GM19438 (cell line): ENCODE results near the gene TRAF3IP1.
"Not testable (repeated sequence)": the region's sequence is repeated elsewhere in the genome, so short reads cannot be mapped to it uniquely, and the experiment has no call there.

Source experiments
- ATAC-seq: cut with Tn5 transposase; IDR thresholded peaks from one replicate; pipeline ENCODE4 v1.9.1; 2021; ENCODE audit warnings: low read depth; ENCODE audit not compliant: unreplicated experiment

TRAF3IP1 gene, protein sequence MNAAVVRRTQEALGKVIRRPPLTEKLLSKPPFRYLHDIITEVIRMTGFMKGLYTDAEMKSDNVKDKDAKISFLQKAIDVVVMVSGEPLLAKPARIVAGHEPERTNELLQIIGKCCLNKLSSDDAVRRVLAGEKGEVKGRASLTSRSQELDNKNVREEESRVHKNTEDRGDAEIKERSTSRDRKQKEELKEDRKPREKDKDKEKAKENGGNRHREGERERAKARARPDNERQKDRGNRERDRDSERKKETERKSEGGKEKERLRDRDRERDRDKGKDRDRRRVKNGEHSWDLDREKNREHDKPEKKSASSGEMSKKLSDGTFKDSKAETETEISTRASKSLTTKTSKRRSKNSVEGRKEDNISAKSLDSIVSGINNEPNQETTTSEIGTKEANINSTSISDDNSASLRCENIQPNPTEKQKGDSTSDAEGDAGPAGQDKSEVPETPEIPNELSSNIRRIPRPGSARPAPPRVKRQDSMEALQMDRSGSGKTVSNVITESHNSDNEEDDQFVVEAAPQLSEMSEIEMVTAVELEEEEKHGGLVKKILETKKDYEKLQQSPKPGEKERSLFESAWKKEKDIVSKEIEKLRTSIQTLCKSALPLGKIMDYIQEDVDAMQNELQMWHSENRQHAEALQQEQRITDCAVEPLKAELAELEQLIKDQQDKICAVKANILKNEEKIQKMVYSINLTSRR

DNA sequence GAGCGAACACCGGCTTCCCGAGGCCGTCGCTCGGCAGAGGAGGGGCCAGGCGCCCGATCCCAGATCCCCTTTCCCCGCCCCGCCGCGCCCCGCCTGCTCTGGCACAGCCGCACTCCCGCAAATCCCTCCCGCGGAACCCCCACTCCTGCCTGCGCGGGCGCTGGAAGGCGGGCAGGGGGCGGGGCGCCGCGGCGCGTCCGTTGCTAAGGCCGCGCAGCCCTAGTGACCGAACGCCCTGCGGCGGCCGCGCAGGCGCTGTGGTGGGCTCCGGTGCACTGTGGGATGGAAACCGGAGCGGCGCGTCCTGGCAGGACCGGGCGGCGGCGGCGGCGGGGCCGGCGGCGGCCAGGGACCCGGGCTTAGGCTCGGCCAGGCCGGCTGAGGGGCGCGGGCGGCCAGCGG lies at the start of gene TRAF3IP1:
Gene TRAF3IP1 (plus strand): TSS at position 273 of the 402 bp plus-strand sequence. CDS start 145 bp downstream, outside the sequence.
- ATAC-seq = peak; percentile 93

DNA sequence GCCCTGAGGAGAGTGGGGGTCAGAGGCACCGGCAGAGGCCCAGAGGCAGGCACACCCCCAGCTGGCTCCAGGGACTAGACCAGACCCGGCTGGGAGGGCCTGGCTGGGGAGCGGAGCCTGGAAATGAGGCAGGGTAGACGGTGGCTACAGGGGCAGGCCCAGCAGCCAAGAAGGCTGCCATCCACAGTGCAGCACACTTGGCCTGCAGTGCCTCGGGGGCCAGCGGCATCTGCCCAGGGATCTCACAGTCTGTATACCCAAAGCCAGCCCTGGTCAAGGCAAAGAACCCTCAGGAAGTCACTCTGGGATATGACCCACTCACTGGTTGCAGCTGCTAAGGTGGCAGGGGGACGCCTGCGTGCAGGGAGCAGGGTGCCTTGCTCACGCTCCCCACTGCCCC lies 49.7 kb upstream of the TRAF3IP1 start:
- ATAC-seq = no peak

DNA sequence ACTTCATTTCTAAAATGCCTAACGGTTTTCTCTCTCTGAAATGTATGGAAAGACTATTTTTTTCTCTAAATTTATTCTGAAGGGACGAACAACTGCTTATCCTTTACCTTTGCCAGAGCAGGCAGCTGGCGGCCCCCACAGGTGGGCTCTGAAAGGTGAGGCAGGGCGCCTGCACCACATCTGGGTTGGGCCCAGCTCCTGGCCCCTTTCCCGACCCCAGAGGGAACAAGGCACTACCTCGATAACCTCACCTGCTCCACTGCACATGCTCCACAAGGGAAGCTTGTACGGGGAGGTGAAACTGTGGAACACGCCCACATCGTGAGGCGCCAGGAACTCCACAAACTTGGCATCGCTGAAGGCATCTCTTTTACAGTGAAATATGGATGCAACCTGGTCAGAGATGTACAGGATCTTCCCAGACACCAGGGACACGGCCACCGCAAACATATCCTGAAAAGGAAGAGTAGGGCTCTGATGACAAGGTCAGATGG lies 49.2 kb upstream of the TRAF3IP1 start:
- no peak for ATAC-seq

DNA sequence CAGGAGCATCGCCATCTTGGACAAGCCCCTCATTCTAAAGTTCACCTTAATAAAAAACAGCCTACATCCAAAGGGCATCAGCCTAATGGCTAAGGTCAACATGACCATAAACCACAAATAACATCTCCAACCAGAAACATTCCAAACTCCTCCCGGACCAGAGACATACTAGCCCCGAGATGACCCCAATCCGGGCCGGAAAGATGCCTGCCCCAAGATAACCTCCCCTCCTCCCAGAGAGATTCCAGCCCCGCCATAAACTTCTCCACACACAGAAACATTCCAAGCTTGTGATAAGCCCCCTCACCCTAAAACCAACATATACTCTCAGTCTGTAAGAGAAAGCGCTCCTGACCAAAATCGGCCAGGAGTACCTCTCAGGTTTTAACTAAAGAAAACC lies 48.6 kb upstream of the TRAF3IP1 start:
- ATAC-seq = not testable (repeated sequence)

DNA sequence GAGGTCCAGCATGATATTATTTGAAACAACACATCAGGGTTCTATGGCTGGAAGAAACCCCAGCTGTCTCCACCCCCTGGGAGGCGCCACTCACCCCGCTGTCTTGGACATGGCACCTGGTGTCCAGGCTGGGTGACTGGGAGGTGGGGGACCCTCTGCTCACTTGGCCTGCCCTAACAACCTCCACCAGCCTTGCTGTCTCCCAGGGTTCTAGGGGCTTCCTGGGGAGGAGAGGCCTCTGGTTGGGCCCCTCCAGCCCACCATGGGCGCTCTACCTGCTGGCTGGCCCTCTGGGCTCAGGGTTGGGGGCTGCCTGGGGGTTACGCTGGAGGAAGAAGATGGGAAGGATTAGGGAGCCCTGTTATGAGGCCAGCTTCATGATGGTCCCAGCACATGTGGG lies 48.2 kb upstream of the TRAF3IP1 start:
- no peak for ATAC-seq

DNA sequence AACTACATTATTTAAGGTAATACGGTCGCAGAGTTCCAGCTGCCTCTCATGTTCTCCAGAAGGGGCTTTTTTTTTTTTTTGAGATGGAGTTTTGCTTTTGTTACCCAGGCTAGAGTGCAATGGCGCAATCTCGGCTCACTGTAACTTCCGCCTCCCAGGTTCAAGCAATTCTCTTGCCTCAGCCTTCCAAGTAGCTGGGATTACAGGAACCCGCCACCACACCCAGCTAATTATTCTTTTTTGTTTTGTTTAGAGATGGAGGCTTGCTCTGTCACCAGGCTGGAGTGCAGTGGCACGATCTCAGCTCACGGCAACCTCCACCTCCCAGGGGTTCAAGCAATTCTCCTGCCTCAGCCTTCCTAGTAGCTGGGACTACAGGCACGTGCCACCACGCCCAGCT lies 46.9 kb upstream of the TRAF3IP1 start:
- not testable (repeated sequence) for ATAC-seq

DNA sequence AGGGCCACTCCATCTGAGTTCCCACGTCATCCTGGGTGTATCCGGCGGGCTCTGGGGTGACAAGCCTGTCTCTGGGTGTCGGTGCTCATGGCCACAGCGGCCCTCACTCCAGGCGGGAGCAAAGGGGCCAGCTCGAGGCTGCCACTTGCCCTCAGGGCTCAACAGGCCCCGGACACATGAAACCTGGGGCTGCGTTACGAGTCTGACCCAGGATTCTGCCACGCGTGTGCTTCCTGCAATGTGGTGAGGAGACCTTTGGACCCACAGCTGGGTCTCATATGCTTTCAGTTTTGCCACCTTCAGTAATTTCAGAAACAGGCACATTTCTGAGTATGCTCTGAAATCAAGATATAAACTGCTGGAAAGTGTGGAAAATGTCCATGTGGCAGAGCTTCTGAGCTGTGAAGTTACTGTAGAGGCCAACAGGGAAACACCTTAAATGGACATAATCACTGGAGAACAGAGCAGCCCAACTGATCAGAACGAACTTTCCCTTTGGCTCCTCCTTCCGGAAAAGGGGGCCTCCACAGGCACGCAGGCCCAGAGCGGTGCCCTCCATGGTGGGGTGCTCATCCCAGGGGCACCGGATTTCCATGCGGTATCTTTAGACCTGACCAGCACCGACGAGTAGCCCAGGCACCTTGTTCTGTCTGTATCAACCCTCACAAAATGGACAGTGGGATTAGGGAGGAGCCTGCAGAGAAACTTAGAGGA lies 46.0 kb upstream of the TRAF3IP1 start:
- no peak for ATAC-seq

DNA sequence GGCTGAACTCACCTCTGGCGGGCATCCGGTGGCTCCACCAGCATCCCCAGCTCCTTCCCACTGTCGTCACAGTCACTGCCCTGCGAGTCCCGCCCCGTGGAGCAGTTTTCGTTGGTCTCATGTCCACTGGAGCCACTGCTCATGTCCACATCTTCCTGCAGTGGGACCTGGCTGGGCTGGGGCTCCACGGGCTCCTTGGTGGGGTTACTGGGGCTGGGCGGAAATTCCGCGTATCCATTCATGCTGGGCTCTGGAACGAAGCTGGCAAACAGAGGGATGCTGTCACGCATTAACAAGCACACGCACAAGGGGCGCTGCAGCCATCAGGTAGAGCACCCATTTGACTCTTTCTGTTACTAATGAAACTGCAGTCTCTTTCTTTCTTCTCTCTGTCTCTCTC lies 42.6 kb upstream of the TRAF3IP1 start:
- no peak for ATAC-seq

DNA sequence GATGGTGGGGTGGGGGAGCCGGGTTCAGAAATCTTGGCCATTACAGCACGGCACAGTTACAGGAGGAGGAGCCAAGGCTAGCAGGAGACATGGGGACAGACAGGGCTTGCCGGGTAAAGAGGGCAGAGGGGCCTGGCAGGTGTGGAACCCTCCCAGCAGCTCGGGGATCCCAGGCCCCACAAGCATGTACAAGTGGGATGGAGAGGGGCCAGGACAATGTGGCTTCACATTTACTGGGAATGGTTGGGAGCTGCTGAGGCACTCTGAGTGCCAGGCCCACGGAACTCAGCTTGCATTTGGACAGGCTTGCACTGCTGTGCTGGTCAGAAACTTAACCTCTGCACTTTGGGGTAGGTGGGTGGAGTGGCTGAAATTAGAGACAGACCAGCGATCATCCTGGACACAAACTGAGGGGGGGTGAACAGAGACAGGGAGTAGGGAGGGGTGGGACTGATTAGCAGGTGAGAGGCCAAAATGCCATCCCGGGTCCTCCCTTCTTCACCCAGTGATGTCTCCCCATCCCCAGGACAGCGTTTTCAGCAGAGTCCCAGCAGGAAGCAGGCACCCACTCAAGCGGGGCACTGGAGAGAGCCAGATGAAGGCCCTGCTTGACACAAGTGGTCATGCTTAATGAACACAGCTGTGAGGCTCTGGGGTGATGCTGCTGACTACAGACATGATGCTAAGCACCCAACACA lies 41.5 kb upstream of the TRAF3IP1 start:
- ATAC-seq = no peak

DNA sequence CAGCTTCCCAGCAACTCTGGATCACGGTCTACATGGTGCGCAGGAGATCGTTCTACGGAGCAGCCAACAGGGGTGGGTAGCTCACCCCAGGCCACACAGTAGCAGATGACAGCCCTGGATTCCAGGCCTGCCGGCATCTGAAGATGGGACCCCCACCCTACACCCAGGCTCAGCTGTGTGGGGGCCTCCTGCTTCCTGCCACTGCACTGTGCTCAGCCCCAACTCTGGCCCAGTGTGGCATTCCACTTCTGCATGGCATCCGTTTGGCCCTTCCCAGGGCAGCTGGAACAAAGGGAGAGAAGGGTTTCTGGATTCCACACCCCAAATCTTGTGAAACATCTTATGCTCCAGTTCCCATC lies 41.0 kb upstream of the TRAF3IP1 start:
- no peak for ATAC-seq

DNA sequence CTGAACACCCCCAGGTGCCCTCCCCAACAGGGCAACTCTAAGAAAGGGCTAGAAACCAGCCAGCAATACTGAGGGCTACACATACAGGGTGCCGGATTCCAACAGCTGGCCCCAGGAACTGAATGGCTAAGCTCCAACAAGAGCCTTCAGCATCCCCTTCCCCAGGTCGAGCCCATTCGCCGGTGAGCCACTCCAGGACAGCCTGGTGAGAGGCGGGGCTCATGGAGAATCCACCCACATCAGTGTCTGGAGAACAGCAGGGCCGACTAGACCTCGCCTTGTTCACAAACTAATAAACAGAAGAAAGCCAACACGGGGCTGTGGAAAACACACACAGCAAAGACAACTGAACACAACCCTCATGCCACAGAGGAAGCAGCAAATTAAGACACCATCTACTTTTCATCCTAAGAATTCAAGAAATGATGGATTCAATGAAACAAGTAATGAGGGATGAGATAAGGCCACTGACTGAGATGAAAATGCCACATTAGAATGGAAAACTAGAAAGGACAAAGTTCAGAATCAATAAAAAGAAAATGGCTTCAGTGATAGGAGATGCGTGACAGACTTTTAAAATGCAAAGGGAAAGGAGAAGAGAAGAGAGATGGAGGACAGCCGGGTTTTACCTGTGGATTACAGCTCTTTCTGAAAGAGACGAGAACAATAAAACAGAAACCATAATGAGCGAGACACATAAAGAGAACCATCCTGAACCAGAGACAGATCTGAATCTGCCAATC lies 40.1 kb upstream of the TRAF3IP1 start:
- no peak for ATAC-seq

DNA sequence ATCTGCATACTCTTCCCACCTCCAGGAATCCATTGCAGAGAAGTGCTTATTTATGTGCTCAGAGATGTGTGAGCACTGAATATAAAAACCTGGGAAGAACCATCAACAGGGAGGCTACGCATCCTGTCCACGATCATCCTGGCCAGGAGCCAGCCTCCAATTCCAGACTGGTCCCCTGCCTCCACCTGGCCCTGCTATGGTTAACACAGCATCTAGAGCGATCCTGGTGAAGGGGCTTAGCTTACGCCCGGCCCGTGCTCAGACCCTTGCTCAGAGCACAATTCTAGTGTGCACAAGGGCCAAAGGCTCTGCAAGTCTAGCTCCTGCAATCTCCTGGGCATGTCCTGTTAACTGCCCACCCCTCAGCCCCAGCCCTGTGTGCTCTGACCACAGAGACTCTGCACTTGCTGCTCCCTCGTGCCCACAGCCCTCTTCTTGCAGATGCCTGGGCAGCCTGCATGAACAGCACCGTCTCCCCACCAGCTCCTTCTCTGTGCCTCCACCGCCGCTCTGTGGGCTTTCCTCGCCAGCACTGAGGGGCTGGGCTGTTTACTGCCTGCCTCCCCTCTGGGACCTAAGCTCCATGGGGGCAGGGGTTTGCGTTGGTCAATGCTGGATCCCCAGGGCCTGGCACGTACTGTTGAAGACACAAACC lies 38.4 kb upstream of the TRAF3IP1 start:
- no peak for ATAC-seq

DNA sequence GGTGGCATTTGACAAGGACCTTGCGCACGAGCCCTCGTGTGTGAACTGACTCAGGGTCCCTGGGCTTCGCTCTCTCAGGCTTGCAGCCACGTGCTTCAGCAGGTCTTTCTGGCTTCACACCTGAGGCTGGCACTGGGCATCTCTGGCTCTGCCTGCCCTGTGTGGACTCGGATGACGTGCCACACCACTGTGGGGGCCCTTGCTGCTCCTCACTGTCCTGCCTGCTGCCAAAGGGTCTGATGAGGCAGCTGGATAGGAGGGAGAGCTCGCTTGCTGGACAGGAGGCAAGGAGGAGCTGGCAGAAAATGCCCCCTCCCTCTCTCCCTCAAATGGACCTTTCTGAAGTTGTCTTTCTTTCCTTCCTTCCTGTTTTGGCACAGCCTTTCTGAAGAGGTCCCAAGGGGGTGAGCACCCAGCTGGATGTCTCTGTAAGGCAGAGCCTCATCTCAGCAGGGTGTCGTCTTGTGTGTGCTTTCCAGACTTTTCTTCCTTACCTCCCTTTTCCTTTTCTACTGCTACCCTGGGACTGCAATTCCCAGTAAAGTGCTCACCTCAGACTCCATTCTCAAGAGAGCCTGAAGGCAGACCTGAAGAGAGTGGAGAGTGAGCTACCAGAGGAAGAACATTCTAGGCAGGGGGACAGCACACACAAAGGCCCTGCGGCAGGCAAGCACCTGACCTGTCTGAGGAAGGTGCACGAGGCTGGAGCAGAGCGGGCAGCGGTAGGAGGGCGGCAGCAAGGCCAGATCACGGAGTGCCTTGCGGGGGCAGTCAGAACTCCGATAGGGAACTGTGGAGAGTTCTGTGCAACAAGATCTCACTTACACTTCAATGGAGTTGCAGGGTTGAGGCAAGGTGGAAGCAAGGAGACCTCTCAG lies 37.2 kb upstream of the TRAF3IP1 start:
- ATAC-seq = no peak

DNA sequence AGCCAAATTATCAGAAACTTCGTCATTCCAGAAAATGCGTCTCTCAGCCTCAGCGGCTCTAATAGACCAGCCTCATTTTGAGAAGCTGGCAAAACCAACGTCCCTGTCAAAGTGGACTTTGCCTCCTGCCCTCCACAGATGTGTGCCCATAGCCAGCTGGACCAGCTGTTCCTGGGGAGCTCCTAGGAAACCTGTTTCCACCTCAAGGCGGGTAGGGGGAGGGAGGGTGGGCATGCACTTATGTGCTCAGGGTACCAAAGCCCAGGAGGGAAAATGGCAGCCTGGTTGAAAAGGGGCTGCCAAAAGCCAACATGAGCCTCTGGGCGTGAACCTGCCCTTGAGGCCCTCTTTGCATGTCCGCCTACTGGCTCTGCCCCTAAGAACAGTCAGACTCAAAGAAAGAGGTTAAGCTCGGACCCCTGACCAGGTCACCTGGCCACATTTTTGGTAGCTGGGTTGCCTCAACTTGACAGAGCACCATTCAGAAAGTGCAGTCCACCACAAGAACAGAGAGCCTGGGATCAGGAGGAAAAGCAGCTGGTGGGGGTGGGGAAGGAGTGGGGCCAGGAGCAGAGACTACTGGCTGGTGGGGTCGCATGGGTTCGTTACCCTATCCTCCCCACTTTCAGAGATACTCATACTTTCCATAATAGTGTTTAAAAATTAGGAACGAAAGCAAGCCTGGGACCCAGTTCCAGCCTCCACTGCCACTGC lies 35.4 kb upstream of the TRAF3IP1 start:
- no peak for ATAC-seq

DNA sequence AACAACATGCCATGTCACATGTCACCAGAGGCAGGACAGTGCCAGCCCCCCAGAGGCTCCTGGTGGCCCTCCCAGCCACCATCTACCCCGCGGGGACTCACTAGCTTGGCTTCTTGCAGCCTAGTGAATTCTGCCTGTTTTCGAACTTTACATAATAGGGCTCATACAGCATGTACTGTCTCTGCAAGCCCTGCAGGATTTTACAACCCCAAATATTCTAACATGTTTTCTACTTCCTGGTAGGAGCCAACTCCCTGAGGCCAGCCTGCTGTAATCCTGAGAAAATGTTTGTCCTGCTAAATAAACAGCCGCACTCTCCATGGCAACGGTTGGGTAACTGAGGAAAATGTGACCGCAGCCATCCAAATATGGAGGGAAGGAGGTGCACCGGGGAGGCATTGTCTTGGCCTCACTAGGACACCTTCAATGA lies 34.6 kb upstream of the TRAF3IP1 start:
- ATAC-seq = no peak

DNA sequence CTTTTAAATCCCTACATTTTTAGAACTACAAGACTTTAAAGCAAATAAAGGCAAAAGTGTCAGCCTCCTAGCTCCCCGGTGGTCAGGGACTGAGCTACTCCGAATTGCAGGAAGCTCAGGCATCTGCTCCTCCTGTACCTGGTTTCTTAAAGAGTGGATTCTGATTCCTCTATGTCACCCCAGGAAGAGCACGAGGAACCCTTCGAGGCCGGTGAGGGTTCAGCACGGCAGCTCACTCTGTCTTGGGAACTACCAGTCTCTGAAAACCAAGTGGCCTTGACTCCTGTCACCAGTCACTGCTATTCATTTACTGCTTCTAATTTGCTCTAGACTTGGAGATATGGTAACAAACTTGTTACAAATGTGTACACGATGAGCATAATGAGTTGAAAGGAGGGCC lies 34.2 kb upstream of the TRAF3IP1 start:
- ATAC-seq = no peak

DNA sequence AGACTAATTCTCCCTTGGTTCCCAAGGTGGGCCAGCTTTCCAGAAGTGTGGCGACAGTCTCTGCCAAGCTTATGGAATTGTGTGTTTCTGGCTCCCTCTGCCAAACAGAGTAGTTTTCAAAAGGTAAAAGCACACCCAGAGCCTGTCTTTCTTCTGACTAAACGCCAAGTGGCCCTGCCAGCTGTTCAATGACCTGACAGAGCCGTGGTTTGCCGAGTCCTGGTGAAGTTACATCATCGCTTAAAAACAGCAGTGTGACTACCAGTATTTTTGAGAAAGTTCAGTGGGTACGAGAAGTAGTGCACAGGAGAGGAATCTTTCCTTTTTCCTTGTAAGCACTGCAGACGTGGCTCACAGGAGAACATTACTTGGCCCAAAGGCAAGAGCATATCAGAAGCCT lies 33.8 kb upstream of the TRAF3IP1 start:
- ATAC-seq = no peak
